GM21619 (cell line): ENCODE results near the gene SCAF4.
"Not testable (repeated sequence)": the region's sequence is repeated elsewhere in the genome, so short reads cannot be mapped to it uniquely, and the experiment has no call there.

Experiments
- ATAC-seq: cut with Tn5 transposase; IDR thresholded peaks from one replicate; pipeline ENCODE4 v1.9.1; 2021; ENCODE audit not compliant: unreplicated experiment

Gene SCAF4, protein sequence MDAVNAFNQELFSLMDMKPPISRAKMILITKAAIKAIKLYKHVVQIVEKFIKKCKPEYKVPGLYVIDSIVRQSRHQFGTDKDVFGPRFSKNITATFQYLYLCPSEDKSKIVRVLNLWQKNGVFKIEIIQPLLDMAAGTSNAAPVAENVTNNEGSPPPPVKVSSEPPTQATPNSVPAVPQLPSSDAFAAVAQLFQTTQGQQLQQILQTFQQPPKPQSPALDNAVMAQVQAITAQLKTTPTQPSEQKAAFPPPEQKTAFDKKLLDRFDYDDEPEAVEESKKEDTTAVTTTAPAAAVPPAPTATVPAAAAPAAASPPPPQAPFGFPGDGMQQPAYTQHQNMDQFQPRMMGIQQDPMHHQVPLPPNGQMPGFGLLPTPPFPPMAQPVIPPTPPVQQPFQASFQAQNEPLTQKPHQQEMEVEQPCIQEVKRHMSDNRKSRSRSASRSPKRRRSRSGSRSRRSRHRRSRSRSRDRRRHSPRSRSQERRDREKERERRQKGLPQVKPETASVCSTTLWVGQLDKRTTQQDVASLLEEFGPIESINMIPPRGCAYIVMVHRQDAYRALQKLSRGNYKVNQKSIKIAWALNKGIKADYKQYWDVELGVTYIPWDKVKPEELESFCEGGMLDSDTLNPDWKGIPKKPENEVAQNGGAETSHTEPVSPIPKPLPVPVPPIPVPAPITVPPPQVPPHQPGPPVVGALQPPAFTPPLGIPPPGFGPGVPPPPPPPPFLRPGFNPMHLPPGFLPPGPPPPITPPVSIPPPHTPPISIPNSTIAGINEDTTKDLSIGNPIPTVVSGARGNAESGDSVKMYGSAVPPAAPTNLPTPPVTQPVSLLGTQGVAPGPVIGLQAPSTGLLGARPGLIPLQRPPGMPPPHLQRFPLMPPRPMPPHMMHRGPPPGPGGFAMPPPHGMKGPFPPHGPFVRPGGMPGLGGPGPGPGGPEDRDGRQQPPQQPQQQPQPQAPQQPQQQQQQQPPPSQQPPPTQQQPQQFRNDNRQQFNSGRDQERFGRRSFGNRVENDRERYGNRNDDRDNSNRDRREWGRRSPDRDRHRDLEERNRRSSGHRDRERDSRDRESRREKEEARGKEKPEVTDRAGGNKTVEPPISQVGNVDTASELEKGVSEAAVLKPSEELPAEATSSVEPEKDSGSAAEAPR

DNA sequence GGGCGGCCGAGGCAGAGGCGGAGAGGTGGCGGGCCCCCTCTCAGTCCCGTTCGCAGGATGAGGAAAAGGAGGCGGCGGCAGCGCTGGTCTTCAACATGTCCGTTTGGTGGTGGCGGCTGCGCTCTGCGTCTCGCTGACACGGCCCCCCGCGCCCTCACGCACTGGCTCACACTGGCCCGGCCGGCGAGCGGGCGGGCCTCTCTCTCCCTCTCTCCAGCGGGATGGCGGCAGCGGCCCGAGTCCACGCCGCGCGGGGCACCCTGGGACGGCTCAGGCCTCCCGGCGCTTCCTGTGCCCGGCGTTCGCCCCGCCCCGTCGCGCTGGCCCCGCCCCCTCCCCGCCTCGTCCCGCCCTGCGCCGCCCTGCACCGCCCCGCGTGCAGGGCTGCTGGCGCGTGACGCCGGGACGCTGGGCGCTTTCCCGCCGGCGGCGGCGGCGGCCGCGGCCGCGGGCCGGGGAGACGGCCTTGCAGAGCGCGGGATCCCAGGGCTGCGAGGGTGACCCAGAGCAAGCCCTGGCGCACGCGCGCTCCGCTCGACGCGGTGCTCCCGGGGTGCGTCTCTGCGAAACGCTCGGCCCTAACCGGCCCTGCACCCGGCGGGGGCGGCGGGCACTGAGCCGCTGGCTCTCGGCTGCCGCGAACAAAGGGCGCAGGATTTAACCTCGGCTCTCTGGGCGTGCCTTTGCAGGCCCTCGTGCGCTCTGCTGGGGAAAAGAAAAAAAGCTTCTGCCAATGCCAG lies at the start of gene SCAF4:
TSS of gene SCAF4 (minus strand) at position 262 of the 740 bp plus-strand sequence. CDS start 426 bp downstream, outside the sequence.
- peak; percentile 75 for ATAC-seq

GRCh38 chr21:31780944-31781343 lies 49.0 kb upstream of the SCAF4 start:
- no peak for ATAC-seq

- ATAC-seq = no peak
Observed at GRCh38 chr21:31778546-31778945, 46.6 kb upstream of the SCAF4 start.

GRCh38 chr21:31777857-31778256 lies 45.9 kb upstream of the SCAF4 start:
- ATAC-seq = no peak

- no peak for ATAC-seq
Observed at GRCh38 chr21:31774031-31774430, 42.1 kb upstream of the SCAF4 start.

- ATAC-seq = peak; percentile 86
Observed at GRCh38 chr21:31772674-31773555, 41.0 kb upstream of the SCAF4 start.

DNA sequence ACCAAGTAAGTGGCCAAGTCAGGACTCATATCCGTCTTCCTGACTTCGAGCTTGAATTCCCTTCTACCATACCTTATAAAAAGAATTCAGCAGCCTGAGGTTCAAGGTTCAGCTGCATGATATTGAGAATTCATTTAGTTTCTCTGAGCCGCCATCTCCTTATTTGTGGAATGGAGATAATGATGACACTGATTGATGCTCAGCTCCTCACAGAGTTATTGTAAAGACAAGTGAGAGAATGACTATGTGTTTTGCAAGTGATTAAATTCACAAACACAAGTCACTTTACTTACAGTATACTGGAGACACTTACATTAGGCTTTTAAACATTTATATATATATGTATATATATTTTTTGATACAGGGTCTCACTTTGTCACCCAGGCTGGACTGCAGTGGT lies 39.8 kb upstream of the SCAF4 start:
- ATAC-seq = no peak

DNA sequence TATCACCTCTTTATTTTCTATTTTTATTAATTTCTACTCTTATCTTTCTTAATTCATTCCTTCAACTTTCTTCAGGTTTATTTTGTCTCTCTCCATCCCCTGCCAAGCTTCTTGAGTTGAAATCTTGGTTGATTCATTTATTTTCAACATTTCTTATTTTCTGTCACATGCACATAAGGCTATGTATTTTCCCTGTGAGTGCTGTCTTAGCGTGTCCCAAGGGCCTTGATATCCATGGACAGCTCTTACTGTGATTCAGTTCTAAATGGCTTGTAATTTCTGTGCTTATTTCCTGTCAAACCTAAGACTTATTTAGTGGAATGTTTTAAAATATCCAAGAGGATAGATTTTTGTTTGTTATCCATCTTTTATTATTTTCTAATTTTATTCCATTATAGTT lies 36.8 kb upstream of the SCAF4 start:
- ATAC-seq = no peak

DNA sequence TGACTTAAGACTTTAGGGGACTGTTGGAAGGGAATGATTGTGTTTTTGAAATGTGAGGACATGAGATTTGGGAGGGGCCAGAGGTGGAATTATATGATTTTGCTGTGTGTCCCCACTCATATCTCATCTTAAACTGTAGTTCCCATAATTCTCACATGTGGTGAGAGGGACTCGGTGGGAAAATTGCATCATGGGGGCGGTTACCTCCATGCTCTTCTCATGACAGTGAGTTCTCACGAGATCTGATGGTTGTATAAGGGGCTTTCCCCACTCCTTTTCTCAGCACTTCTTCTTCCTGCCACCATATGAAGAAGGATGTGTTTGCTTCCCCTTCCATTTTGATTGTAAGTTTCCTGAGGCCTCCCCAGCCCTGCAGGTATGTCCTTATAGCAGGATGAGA lies 35.0 kb upstream of the SCAF4 start:
- no peak for ATAC-seq

- not testable (repeated sequence) for ATAC-seq
Observed at GRCh38 chr21:31765850-31766249, 33.9 kb upstream of the SCAF4 start.

GRCh38 chr21:31760931-31761330 lies 29.0 kb upstream of the SCAF4 start:
- no peak for ATAC-seq

GRCh38 chr21:31756787-31757186 lies 24.9 kb upstream of the SCAF4 start:
- no peak for ATAC-seq

- no peak for ATAC-seq
Observed at GRCh38 chr21:31755027-31755426, 23.1 kb upstream of the SCAF4 start.

DNA sequence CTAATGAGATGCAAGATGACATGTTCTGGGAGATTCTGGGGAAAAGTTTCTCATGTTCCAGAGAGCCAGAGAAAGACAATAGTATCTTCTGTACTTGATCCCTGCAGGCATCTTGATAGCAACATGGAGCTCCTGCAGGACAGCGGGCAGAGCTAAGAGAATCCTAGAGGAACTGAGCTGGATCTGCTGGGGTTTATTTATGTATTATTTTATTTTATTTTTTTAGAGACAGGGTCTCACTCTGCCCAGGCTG lies 22.7 kb upstream of the SCAF4 start:
- no peak for ATAC-seq

DNA sequence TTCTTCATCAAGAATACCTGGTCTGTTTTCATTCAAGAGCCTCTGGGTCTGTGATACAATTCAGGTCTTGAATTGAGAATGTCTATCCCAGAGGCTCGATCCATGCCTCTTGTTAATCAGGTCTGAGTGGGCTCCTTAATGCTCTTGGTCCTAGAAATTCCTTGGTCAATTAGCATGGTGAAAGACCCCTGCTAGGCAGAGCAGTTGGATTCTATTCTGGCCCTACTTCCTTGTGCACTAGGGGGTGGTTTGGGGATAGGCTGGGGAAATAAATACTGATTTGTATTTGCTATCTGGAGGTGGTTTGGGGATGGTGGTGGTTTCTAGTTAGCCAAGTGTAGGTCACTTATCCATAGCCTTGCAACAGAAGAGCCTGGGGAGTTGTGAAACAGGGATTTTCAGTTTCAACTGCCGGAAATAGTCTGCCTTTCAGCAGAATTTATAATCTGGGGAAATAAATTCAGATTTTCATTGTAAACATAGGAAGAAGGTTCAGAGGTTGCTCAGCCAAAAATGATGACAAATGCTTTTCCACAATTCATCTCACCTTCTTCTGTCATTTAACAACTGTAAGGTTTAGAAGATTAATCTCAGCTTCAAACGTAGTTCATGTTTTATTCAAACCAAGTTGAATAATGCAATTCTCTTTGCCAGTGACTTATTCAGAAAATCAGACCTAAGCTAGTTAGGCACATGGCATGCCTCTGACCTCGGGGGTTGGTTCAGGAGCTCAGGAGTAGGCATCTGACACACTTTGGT lies 22.2 kb upstream of the SCAF4 start:
- ATAC-seq = no peak

GRCh38 chr21:31752967-31753366 lies 21.0 kb upstream of the SCAF4 start:
- ATAC-seq = no peak

GRCh38 chr21:31752352-31752751 lies 20.4 kb upstream of the SCAF4 start:
- ATAC-seq = no peak

DNA sequence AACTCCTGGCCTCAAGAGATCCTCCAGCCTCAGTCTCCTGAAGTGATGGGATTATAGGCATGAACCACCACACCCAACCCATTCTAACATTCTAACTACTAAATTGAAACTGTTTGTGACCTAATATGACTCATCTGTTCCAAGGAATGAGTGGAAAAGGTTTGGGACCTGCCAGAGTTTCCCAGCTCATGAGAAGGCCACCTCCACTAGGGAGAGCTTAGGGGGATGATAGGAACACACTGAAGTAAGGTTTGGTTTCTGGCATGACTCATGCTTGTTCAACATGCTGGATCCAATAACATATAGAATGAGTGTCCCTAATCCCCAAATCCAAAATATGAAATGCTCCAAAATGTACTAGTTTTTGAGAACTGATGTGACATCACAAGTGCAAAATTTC lies 18.9 kb upstream of the SCAF4 start:
- ATAC-seq = no peak

GRCh38 chr21:31744182-31744800 lies 12.4 kb upstream of the SCAF4 start:
- no peak for ATAC-seq
